Measurements from ENCODE around the gene PIGU.

The PIGU gene

DNA sequence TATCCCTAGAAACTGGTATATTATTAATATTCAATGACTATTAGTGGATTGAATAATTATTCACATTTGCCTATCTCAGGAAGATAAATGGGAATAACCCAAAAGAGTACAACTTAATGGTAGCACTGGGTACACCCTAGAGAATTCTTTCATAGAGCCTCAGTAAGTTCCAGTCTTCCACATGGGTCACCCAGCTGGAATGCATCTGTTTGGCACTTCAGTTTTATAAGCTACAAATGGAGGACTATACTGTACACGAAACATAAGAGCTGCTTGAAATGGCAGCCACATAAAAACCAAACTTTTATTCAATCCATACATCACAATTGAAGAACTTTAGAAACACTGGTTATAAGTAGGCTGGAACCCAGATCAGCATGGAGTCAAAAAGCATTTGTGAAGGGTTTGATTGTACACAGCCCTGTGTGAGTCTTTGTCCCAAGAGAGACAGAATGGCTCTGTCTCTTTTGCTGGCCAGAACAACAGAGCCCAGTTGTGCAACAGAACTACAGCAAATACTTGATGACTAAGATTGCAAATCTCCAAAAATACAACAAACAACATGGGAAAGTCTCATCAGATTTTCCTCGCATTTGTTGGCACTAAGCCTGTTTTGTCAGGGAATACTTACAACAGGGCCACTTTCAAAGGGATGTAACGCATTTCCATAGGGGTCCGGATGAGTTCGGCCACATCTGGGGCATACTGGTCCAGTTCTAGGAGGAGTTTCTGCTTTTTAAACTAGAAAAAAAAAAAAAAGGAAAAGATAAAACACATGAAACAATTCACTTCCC is 39.5 kb downstream of the PIGU start:
- TF ChIP-seq POLR2A (IDR thresholded peaks at IDR 0.05; ENCODE audit: extremely low read depth, insufficient read length) (no peak), MYC (IDR thresholded peaks at IDR 0.05; ENCODE audit: low read depth, low read length) (no peak)
- TF ChIP-seq, protein P1, sequence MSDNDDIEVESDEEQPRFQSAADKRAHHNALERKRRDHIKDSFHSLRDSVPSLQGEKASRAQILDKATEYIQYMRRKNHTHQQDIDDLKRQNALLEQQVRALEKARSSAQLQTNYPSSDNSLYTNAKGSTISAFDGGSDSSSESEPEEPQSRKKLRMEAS (IDR thresholded peaks at IDR 0.05; ENCODE audit: low read depth, low read length), result no peak
- TF ChIP-seq, protein P2, sequence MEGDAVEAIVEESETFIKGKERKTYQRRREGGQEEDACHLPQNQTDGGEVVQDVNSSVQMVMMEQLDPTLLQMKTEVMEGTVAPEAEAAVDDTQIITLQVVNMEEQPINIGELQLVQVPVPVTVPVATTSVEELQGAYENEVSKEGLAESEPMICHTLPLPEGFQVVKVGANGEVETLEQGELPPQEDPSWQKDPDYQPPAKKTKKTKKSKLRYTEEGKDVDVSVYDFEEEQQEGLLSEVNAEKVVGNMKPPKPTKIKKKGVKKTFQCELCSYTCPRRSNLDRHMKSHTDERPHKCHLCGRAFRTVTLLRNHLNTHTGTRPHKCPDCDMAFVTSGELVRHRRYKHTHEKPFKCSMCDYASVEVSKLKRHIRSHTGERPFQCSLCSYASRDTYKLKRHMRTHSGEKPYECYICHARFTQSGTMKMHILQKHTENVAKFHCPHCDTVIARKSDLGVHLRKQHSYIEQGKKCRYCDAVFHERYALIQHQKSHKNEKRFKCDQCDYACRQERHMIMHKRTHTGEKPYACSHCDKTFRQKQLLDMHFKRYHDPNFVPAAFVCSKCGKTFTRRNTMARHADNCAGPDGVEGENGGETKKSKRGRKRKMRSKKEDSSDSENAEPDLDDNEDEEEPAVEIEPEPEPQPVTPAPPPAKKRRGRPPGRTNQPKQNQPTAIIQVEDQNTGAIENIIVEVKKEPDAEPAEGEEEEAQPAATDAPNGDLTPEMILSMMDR (IDR thresholded peaks at IDR 0.05; ENCODE audit: low read depth, low read length), result no peak
- DNase-seq (ENCODE audit: low read depth), result no peak
- no peak overlapping the region for H3K4me3 ChIP-seq (ENCODE audit: low read depth, low read length)

GRCh38 chr20:34636648-34637047 is 40.2 kb downstream of the PIGU start:
- no peak for DNase-seq (ENCODE audit: low read depth)
- no peak overlapping the region for H3K4me3 ChIP-seq (ENCODE audit: low read depth, low read length)
- TF ChIP-seq, protein P2 (IDR thresholded peaks at IDR 0.05; ENCODE audit: low read depth, low read length), result no peak
- TF ChIP-seq MYC (IDR thresholded peaks at IDR 0.05; ENCODE audit: low read depth, low read length) (no peak), POLR2A (IDR thresholded peaks at IDR 0.05; ENCODE audit: extremely low read depth, insufficient read length) (no peak)
- TF ChIP-seq, protein P1 (IDR thresholded peaks at IDR 0.05; ENCODE audit: low read depth, low read length), result no peak

DNA sequence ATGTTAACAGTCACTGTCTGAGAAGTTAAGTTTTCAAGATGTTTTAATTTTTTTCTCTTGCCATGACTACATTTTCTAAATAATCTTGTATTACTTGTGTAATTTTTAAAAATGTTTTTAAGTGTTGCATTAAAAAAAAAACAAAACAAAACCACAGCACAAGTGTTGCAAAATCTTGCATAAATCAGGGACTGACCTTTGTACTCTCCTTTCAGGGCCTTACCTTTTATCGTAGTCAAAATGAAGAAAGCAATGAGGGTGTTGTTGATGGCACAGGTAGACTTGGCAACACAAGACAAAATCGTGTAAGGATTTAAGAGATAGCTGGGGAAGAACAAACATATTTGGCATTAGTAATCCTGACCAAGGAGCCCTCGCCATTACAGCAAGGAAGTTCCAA is 42.5 kb downstream of the PIGU start:
- DNase-seq (ENCODE audit: low read depth), result no peak
- TF ChIP-seq MYC (IDR thresholded peaks at IDR 0.05; ENCODE audit: low read depth, low read length), result no peak
- TF ChIP-seq, protein P1 (IDR thresholded peaks at IDR 0.05; ENCODE audit: low read depth, low read length), result no peak
- TF ChIP-seq POLR2A (IDR thresholded peaks at IDR 0.05; ENCODE audit: extremely low read depth, insufficient read length), result no peak
- TF ChIP-seq, protein P2 (IDR thresholded peaks at IDR 0.05; ENCODE audit: low read depth, low read length), result no peak
- H3K4me3 ChIP-seq (ENCODE audit: low read depth, low read length), result no peak overlapping the region

GRCh38 chr20:34632870-34633452 is 43.9 kb downstream of the PIGU start:
- DNase-seq (ENCODE audit: low read depth), result no peak
- TF ChIP-seq POLR2A (IDR thresholded peaks at IDR 0.05; ENCODE audit: extremely low read depth, insufficient read length), result no peak
- TF ChIP-seq MYC (IDR thresholded peaks at IDR 0.05; ENCODE audit: low read depth, low read length), result no peak
- TF ChIP-seq, protein P1 (IDR thresholded peaks at IDR 0.05; ENCODE audit: low read depth, low read length), result no peak
- TF ChIP-seq, protein P2 (IDR thresholded peaks at IDR 0.05; ENCODE audit: low read depth, low read length), result no peak

GRCh38 chr20:34629904-34630303 is 47.0 kb downstream of the PIGU start:
- TF ChIP-seq POLR2A (IDR thresholded peaks at IDR 0.05; ENCODE audit: extremely low read depth, insufficient read length) (no peak), MYC (IDR thresholded peaks at IDR 0.05; ENCODE audit: low read depth, low read length) (no peak)
- TF ChIP-seq, protein P1 (IDR thresholded peaks at IDR 0.05; ENCODE audit: low read depth, low read length), result no peak
- TF ChIP-seq, protein P2 (IDR thresholded peaks at IDR 0.05; ENCODE audit: low read depth, low read length), result no peak
- no peak for DNase-seq (ENCODE audit: low read depth)
- no peak overlapping the region for H3K4me3 ChIP-seq (ENCODE audit: low read depth, low read length)

More at GRCh38 chr20:34632870-34633452, 43.9 kb downstream of the PIGU start:
- no peak overlapping the region for H3K4me3 ChIP-seq (ENCODE audit: low read depth, low read length)
